Endothelial cell (in vitro differentiated cells): ENCODE results near the gene PTPRCAP. TPM values are rescaled to one million over a fixed set of nuclear protein-coding genes. Genes with fewer than 3 reads are reported as not detected.

Experiments used
- DNase-seq: peaks from one replicate; pipeline ENCODE4 v3.0.0; 2021; ENCODE audit warnings: low spot score
- H3K27ac Mint-ChIP-seq: one replicate; pipeline ENCODE4 v1.8.0; 2021; ENCODE audit warnings: mixed read lengths, inconsistent platforms; ENCODE audit not compliant: unreplicated experiment
- H3K27me3 Mint-ChIP-seq: one replicate; pipeline ENCODE4 v1.8.0; 2021; ENCODE audit warnings: mild to moderate bottlenecking, moderate library complexity, mixed read lengths, inconsistent platforms; ENCODE audit not compliant: unreplicated experiment
- H3K36me3 Mint-ChIP-seq: one replicate; pipeline ENCODE4 v1.8.0; 2021; ENCODE audit warnings: mild to moderate bottlenecking, low read depth, mixed read lengths, inconsistent platforms; ENCODE audit not compliant: unreplicated experiment
- H3K4me1 Mint-ChIP-seq: one replicate; pipeline ENCODE4 v1.8.0; 2021; ENCODE audit warnings: mild to moderate bottlenecking, mixed read lengths, inconsistent platforms; ENCODE audit not compliant: unreplicated experiment
- H3K4me3 Mint-ChIP-seq: one replicate; pipeline ENCODE4 v1.8.0; 2021; ENCODE audit warnings: mild to moderate bottlenecking, mixed read lengths, inconsistent platforms; ENCODE audit not compliant: unreplicated experiment
- H3K9me3 Mint-ChIP-seq: one replicate; pipeline ENCODE4 v1.8.0; 2021; ENCODE audit warnings: mixed read lengths, inconsistent platforms; ENCODE audit not compliant: unreplicated experiment
- total RNA-seq: library from RNA; stranded (reverse); fragmentation: NEBNext Ultra II Directional; extraction: Animal tissue kit (Norgen Biotek cat#: 25700); gene quantifications from one replicate; pipeline ENCODE4 v1.2.1, GENCODE V29; 2021; ENCODE audit not compliant: unreplicated experiment
- TF ChIP-seq, protein P1 (sequence below): fragments of 200-600 bp; sonication (generic); IDR thresholded peaks from one replicate; pipeline ENCODE4 v1.5.0; 2021; ENCODE audit warnings: antibody characterized with exemption; ENCODE audit not compliant: unreplicated experiment

The PTPRCAP gene
- total RNA-seq, 1 donor from 2014 or later = 12.9 TPM

- H3K4me3 Mint-ChIP-seq = peak overlapping the region; percentile 42
- H3K9me3 Mint-ChIP-seq = no peaks in the 10 kb centered on the region
- no peak for DNase-seq
- H3K4me1 Mint-ChIP-seq = peaks cover 16% of the 10 kb centered on the region
- peak overlapping the region; percentile 64 for H3K27ac Mint-ChIP-seq
- H3K36me3 Mint-ChIP-seq = peaks cover 15% of the 10 kb centered on the region
- TF ChIP-seq, protein P1, sequence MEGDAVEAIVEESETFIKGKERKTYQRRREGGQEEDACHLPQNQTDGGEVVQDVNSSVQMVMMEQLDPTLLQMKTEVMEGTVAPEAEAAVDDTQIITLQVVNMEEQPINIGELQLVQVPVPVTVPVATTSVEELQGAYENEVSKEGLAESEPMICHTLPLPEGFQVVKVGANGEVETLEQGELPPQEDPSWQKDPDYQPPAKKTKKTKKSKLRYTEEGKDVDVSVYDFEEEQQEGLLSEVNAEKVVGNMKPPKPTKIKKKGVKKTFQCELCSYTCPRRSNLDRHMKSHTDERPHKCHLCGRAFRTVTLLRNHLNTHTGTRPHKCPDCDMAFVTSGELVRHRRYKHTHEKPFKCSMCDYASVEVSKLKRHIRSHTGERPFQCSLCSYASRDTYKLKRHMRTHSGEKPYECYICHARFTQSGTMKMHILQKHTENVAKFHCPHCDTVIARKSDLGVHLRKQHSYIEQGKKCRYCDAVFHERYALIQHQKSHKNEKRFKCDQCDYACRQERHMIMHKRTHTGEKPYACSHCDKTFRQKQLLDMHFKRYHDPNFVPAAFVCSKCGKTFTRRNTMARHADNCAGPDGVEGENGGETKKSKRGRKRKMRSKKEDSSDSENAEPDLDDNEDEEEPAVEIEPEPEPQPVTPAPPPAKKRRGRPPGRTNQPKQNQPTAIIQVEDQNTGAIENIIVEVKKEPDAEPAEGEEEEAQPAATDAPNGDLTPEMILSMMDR = no peak
- peaks cover 30% of the 10 kb centered on the region for H3K27me3 Mint-ChIP-seq
Measured at GRCh38 chr11:67439321-67440228, 2.1 kb upstream of the PTPRCAP start.

DNA sequence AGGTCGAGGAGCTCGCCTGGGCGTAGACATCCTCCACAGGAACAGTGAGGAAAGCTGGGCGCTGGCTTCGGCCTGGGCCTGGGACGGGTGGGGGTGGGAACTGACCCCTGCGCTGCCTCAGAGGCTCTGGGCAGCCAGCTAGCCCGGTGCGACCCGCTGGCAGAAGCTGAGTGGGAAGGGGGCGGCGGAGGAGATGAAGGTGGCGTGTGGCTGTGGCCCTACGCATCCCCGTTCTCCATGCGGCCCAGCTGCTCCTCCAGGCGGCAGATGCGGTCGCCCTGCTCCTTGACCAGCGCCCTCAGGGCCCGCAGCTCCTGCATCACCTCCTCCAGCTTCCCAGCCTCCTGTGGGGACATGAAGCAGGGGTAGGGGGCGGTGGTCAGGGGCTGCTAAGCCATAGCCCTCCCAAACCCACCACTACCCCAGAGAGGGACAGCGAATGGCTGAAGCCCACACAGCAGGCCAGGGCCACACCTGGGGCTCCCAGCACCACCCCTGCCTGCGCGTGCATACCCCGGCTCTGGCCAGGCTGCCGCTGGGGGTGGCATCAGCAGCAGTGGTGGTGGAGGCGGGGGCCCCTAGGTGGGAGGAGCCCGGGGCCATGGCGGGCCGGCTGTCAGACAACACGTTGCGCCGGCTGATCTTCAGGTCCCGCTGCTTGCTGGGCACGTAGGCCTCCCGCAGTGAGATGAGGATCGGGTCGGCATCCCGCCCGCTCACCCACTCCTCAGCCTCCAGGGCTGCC lies 848 bp upstream of the PTPRCAP start:
- TF ChIP-seq, protein P1 = no peak
- DNase-seq = no peak
- H3K27me3 Mint-ChIP-seq = peaks cover 28% of the 10 kb centered on the region
- peaks cover 15% of the 10 kb centered on the region for H3K36me3 Mint-ChIP-seq
- no peak overlapping the region for H3K27ac Mint-ChIP-seq
- H3K9me3 Mint-ChIP-seq = no peaks in the 10 kb centered on the region
- no peak overlapping the region for H3K4me3 Mint-ChIP-seq
- peaks cover 16% of the 10 kb centered on the region for H3K4me1 Mint-ChIP-seq

DNA sequence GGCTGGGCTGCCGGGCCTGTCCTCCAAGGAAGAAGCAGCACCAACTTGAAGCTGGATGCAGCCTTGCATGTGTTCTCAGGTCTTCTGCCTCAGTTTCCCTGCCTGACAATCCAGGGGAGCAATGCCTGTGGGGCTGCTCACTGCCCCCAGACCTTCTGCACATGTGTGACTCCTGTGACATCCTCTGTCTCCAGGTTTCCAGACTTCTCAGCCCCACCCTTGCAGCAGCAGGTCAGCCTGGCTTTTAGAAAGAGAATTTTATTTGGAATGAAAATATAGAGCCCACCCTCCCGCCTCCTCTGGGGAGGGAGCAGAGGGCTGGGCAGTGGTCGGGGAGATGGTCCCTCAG lies 301 bp upstream of the PTPRCAP start:
- Mint-ChIP-seq H3K9me3 (no peaks in the 10 kb centered on the region), H3K27me3 (peaks cover 28% of the 10 kb centered on the region), H3K4me1 (peaks cover 16% of the 10 kb centered on the region), H3K36me3 (peaks cover 15% of the 10 kb centered on the region), H3K4me3 (no peak overlapping the region), H3K27ac (no peak overlapping the region)
- no peak for DNase-seq
- TF ChIP-seq, protein P1 = no peak

DNA sequence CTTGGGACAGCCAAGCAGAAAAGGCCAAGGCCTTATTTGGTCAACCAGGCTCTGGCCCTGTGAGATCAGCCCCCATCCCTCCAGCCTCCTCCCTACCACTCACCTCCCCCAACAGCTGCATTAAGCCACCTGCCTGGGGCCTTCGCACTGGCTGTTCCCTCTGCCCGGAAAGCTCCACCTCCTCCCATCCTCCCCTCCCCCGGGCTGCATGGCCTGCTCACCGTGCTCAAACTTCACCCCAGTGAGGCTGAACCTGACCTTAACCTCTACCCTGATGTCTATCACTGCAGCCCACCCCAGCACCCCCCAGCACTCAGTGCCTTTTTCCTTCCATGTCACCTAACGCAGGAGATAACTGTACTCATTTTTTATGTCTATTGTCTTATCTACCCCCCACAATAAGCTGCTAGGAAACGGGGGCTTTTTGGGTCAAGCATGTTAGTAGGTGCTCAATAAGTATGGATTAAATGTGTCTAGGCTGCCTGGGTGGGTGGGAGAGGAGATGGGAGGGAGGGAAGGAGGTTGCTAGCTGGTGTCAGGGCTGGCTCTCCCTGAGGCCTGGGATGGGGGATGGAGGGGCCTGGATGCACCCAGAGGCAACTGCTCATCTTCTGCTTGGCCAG lies 912 bp downstream of the PTPRCAP start:
- Mint-ChIP-seq H3K4me1 (peaks cover 9% of the 10 kb centered on the region), H3K4me3 (peak overlapping the region; percentile 72), H3K36me3 (peaks cover 22% of the 10 kb centered on the region), H3K27ac (peak overlapping the region; percentile 42), H3K27me3 (peaks cover 24% of the 10 kb centered on the region), H3K9me3 (no peaks in the 10 kb centered on the region)
- TF ChIP-seq, protein P1 = no peak
- no peak for DNase-seq
